Superior temporal gyrus (tissue), 1 donor: ENCODE results near the gene SYNPR.
"Not testable (repeated sequence)": the region's sequence is repeated elsewhere in the genome, so short reads cannot be mapped to it uniquely, and the experiment has no call there.

ENCODE experiments used
- DNase-seq: peaks from one replicate; pipeline ENCODE4 v3.0.0-alpha.2; 2016; ENCODE audit errors: extremely low spot score

The SYNPR gene

DNA sequence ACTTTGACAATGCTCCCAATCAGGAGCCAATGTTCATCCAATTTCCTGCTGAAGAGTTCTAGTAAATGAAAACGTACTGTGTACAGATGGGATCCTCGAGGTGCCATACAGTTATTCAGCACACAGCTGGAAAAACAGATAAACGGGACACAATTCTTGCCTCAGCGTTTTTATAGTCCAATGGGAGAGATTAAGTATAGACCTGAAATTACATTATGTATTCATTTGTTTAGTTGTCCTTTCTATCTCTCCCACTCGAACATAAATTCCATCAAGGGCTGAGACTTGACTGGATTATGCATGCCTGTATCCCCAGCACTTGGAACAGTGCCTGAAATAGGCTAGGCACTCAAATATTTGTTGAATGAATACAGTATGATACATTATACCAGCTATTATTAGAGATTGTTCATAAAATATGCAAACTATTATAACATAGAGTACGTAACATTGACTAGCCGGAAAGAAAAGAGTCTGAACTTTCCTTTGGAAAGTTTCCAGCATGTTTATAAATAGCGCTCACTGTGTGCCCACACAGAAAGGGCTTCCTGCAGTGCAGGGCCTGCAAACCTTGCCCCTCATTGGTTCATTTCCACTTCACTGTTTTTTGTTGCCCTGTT, 346.9 kb downstream of the SYNPR start:
- DNase-seq = no peak

DNA sequence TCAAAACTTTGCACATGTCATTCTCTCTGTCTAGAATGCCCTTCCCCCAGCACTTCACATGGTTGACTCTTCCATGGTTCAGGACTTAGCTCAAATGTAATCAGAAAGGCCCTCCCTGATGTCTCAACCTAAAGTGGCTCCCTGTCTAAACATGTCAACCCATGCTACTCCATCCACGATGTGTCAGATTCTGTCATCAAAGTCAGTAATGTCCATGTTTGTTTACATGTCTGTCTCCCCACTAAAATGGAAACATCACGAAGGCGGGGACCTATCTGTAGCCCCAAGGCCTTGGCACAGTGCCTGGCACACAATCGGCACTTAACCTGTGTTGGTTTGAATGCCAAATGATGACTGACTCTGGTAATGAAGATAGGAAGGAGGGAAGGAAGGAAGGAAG, 353.6 kb downstream of the SYNPR start:
- no peak for DNase-seq

DNA sequence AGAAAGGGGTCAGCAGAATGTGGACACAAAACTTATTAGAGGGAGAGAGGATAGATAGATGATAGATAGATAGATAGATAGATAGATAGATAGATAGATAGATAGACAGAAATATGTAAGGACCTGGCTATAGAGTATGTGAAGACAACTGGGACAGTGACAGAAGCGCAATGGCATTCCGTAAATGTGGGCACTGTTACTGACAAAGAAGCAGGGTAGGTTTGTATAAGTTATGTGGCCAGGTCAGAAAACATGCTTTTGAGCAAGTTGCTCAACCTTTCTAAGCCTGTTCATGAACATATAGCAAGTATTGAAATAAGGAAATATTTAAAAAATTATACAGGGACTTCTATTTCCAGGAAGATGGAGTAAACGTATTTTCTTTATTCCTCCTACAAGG, 357.1 kb downstream of the SYNPR start:
- DNase-seq = no peak

DNA sequence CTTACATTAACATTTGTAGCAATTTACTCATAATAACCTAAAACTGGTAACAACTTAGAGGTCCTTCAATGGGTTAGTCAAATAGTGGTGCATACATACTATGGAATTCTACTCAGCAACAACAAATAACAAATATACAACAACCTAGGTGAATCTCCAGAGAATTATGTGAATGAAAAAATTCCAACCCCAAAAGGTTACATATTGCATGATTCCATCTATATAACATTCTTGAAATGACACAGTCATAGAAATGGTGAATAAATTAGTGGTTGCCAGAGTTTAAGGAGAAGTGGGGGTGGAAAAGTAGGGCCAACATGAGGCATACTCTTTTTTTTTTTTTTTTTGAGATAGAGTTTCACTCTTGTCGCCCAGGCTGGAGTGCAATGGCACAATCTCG, 361.7 kb downstream of the SYNPR start:
- DNase-seq = no peak

DNA sequence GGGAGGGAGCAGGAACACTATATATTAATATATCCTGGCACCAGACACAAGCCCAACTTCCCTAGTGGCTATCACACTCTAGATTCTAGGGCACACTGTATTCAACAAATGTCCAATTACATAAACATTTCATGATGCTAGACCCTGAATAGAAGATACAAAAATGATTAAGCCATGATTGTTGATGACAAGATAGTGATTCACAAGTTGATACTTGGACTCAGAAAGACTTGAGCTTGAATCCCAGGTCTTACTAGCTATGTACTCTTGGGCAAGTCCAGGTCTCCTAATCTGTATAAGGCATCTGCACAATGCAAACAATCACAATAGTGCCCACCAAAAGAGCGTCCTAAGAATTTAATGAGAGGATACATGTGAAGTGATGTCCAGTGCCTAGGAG, 364.4 kb downstream of the SYNPR start:
- no peak for DNase-seq

DNA sequence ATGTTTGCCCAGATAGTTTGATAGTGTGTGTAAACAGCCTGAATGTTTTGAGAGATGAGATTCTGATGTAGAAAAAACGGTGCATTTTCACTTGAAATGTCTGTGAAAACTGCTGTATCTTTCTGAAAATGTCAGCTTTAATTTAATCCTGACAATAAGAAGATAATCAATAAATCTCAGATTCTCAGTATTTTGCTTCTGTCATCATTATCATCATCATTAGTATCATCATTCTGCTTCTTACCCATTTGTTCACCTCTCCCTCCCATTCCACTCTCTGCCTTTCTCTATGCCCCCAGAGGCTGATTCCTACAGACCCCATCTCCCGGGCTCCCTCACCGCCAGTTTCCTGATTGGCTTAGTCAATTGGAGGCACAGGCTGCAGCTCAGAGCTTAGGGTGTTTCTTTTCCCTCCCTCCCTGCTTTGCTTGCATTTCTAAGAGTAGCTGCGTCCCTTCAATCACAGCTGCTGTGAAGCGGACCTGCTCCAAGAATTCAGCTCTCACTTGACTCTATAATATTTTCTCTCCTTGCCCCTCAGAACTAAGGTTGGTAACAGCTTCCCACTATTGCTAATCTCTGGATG, 366.2 kb downstream of the SYNPR start:
- DNase-seq = no peak

DNA sequence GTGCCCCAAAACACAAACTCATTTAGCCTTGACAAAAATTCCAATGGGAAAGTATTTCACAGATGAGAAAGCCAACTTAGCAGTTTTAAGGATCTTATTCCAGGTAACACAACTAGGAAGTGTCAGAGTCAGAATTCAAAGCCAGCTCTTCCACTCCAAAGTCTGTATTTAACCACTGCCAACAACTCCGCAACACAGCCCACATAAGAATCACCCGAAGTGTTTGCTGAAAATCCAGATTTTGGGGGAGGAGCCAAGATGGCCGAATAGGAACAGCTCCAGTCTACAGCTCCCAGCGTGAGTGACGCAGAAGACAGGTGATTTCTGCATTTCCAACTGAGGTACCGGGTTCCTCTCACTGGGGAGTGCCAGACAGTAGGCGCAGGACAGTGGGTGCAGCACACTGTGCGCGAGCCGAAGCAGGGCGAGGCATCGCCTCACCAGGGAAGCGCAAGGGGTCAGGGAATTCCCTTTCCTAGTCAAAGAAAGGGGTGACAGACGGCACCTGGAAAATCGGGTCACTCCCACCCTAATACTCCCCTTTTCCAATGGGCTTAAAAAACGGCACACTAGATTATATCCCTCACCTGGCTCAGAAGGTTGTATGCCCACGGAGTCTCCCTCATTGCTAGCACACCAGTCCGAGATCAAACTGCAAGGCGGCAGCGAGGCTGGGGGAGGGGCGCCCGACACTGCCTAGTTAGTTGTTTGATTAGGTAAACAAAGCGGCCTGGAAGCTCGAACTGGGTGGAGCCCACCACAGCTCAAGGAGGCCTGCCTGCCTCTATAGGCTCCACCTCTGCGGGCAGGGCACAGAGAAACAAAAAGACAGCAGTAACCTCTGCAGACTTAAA, 367.0 kb downstream of the SYNPR start:
- not testable (repeated sequence) for DNase-seq

DNA sequence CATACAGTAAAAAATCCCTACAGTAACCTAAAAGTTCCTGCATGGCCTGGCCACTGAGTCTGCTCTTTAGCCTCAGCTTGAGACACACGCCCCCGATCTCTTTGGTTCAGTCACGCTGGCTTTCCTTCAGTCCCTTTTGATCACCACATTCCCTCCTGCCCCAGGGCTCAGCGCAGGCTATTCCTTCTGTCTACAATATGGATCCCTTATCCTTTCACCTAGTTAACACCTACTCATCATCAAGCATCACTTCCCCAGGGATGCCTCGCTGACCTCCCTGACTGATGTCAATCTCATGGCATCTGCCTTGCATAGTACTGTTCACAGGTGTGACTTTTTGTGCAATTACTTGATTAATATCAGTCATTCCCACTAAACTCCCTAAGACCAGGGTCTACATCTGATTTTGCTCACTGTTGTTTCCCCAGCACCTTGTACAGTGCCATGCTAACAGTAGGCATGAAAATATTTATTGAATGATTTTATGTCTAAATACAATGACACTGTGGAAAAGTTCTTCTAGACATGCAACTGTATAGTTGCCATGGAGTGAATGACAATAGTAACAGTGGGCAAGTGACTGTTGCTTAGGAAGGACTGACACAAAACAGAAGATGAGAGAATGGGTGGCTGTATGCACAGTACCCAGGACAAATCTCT, 374.1 kb downstream of the SYNPR start, which contains the start of gene SNTN:
Gene SNTN (plus strand): TSS at position 610 of the 660 bp plus-strand sequence. CDS start 13 bp downstream, at position 623.
- no peak for DNase-seq

DNA sequence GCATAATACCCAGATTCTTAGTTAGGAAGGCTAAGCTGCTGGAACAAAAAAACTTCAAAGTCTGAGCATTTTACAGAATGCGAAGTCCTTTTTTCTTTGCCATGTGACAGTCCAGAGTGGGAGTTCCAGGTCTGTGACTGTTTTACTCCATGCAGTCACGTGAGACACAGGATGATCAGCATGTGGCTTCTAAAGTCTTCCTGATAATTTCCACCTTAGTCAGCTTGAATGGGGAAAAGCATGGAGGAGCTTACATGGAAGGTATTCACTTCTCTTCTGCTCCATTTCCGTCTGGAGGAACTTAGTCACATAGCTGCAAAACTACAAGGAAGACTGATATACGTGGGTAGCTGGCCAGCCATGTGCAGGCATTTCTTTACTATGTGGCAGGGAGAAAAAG, 376.1 kb downstream of the SYNPR start:
- no peak for DNase-seq

DNA sequence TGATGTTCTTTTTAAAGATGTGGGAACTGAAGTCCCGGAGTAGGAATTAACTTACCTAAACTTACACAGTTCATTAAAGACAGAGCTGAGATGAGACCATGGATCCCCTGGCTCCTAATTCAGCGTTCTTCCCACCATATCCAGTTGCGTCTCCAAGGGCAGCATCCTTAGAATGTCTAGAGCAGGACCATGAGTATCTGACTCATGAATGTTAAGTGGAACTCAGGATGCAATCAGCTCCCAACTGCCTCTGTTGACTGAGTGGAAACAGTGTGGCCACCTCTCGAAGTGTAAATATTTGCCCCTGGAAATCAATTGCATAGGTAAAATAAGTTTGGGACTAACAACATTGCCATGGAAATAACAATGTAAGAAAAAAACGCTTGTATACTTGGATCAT, 376.8 kb downstream of the SYNPR start:
- no peak for DNase-seq

DNA sequence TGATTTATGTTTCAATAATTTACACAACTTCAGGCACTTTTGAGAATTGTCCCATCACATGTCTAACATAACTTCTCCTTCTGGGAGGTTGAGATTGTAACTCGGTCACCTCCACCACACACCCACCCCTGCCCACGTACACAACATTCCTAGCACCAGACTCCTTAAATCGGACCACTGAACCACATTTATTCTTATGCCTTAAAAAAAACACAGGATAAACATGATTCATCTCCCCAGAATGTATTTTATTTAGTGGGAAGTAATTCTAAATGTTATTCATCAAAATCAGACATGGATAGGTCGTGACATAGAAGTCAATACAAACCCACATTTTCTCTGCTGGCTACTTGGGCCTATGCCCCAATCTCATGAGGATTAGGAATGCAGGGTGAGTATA, 377.4 kb downstream of the SYNPR start:
- no peak for DNase-seq

DNA sequence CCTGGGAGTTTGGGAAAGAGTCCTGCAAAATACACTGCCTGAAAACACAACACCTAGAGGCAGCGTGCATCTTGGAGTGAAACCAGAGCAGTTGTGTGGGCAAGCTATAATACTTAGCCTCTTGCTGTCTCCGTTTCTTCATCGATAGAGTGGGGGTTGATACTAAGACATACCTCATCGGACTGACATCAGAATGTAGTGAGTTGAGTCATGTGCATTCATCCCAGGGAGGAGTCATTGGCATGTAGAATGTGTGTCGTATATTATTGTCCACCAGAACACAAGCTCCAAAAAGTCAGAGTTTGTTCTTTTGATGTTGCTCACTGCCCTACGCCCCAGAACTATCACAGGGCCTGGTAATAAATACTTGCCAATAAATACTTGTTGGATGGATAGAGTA, 378.7 kb downstream of the SYNPR start:
- no peak for DNase-seq

DNA sequence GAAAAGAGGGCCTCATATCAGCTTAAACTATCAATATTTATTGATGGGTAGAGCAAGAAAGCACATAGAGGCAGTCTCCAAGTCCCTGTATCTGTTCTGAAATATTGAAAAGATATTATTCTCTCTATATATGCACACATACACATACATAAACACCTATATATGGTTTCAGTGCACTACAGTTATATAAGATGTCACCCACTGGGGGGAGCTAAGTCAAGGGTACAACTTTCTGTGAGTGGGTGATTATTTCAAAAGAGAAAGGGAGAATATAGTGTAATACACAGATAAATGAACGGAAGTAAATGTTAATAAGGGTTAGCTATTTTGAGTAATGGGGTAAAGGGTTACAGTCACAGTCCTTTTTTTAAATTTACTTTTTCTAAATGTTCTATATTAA, 383.1 kb downstream of the SYNPR start:
- no peak for DNase-seq

DNA sequence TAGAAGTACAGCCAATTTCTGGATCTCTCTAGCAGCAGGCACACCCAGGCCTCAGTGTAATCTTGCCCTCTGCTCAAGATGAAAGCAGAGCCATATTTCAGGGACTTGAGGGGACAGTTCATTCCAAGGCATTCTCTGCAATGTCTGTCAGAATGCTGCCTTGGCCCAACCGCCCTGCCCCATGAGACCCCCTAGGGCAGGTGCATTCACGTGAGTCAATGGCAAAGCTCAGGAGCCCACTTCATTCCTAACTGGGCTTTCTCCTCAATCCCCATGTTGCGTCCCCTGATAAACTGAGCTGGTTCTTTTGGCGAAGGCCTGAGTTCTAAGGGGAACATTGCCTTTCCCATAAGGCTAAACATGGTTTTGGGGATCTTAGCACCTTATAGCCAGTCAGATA, 383.9 kb downstream of the SYNPR start:
- no peak for DNase-seq

DNA sequence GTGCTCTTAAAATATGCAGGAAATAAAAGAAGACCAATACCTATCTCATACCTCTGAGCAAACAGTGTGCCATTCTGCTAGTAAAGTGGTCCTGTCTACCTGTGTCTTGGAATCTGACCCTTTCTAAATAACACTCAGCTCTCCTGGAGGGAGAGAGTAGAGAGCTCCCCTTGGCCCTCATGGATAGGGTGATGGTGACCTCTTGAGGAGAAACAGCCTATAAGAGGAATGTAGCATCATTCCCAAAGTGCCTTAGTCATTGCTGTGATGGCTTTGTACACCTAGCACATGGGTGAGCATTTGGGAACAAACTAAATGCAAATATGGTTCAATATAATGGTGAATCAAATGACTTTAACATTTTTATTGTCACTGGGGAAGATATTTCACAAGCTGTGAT, 384.4 kb downstream of the SYNPR start:
- DNase-seq = no peak
